IMR-90 (cell line): Measurements from ENCODE around the gene WSB2. TPM values are rescaled to one million over a fixed set of nuclear protein-coding genes. Genes with fewer than 3 reads are reported as not detected.

Experiments used
- ATAC-seq: fragments of 200-7000 bp; cut with Tn5 transposase; 2 replicates; pipeline ENCODE4 v1.9.1; 2020; ENCODE audit warnings: low read depth, mild to moderate bottlenecking, moderate library complexity
- BruUV-seq: library from RNA; stranded (reverse); fragments of 400-500 nt; replicated peaks from 2 replicates; lab custom pipeline; 2021; lab: Mats Ljungman, UMichigan
- CTCF ChIA-PET: fragments of 300-600 bp; formaldehyde crosslinking; extraction: SDS; loops from one replicate; lab custom pipeline; 2021; ENCODE audit warnings: antibody characterized with exemption; lab: Yijun Ruan, JAX
- POLR2A ChIA-PET: fragments of 300-600 bp; sonication (Branson Sonifier 250); formaldehyde crosslinking; loops from one replicate; lab custom pipeline; 2022; ENCODE audit warnings: antibody characterized with exemption; ENCODE audit not compliant: unreplicated experiment; lab: Charles Lee
- DNase-seq: peaks from one replicate; pipeline ENCODE4 v3.0.0; 2013
- H2AFZ ChIP-seq: replicated peaks from 2 replicates; pipeline ENCODE3; 2013; ENCODE audit warnings: low read length, mild to moderate bottlenecking; ENCODE audit not compliant: poor library complexity
- H2AK5ac ChIP-seq: 2 replicates; pipeline ENCODE4 v1.6.1; 2013; ENCODE audit warnings: low read depth, low read length, inconsistent platforms
- H2AK9ac ChIP-seq: replicated peaks from 2 replicates; pipeline ENCODE3; 2013; ENCODE audit warnings: mild to moderate bottlenecking, low read depth, low read length, moderate library complexity; ENCODE audit not compliant: poor library complexity
- H2BK120ac ChIP-seq: 2 replicates; pipeline ENCODE4 v1.6.1; 2013; ENCODE audit warnings: low read depth, low read length, inconsistent platforms
- H2BK15ac ChIP-seq: 3 replicates; pipeline ENCODE4 v1.6.1; 2013; ENCODE audit warnings: low read depth, low read length, inconsistent platforms
- H2BK20ac ChIP-seq: 2 replicates; pipeline ENCODE4 v1.6.1; 2013; ENCODE audit warnings: low read depth, mild to moderate bottlenecking, inconsistent platforms, low read length, moderate library complexity
- H2BK5ac ChIP-seq: 2 replicates; pipeline ENCODE4 v1.6.1; 2013; ENCODE audit warnings: mild to moderate bottlenecking, low read depth, low read length, inconsistent platforms; ENCODE audit not compliant: poor library complexity, severe bottlenecking
- H3K14ac ChIP-seq: replicated peaks from 2 replicates; pipeline ENCODE4 v1.6.1; 2013; ENCODE audit warnings: low read depth, low read length, inconsistent platforms
- H3K18ac ChIP-seq: 2 replicates; pipeline ENCODE4 v1.6.1; 2013; ENCODE audit warnings: low read depth, low read length, control low read depth
- H3K23ac ChIP-seq: 2 replicates; pipeline ENCODE4 v1.6.1; 2013; ENCODE audit warnings: low read depth, low read length, inconsistent platforms
- H3K27ac ChIP-seq: 2 replicates; pipeline ENCODE4 v1.5.1; 2013; ENCODE audit warnings: mild to moderate bottlenecking, control low read depth, low read length; ENCODE audit not compliant: insufficient read depth
- H3K27me3 ChIP-seq: 2 replicates; pipeline ENCODE4 v1.6.1; 2013; ENCODE audit warnings: low read length; ENCODE audit not compliant: control insufficient read depth, insufficient read depth
- H3K36me3 ChIP-seq: 2 replicates; pipeline ENCODE4 v1.6.1; 2013; ENCODE audit warnings: low read length, mixed read lengths; ENCODE audit not compliant: control insufficient read depth, insufficient read depth
- H3K4ac ChIP-seq: 2 replicates; pipeline ENCODE4 v1.6.1; 2013; ENCODE audit warnings: low read depth, low read length, inconsistent platforms
- H3K4me1 ChIP-seq: 2 replicates; pipeline ENCODE4 v1.6.1; 2013; ENCODE audit warnings: low read length, mixed read lengths; ENCODE audit not compliant: control insufficient read depth, insufficient read depth
- H3K4me2 ChIP-seq: 2 replicates; pipeline ENCODE4 v1.6.1; 2013; ENCODE audit warnings: low read depth, mild to moderate bottlenecking, control low read depth, low read length, moderate library complexity
- H3K4me3 ChIP-seq: 2 replicates; pipeline ENCODE4 v1.5.1; 2013; ENCODE audit warnings: low read depth, mild to moderate bottlenecking, control low read depth, low read length, moderate library complexity; ENCODE audit not compliant: insufficient read depth
- H3K56ac ChIP-seq: 2 replicates; pipeline ENCODE4 v1.6.1; 2013; ENCODE audit warnings: low read length, inconsistent platforms; ENCODE audit not compliant: insufficient read depth; ENCODE audit errors: extremely low read depth
- H3K79me1 ChIP-seq, 2 experiments: 2 replicates each; pipeline ENCODE4 v1.6.1; 2013; ENCODE audit warnings: low read length in 2 of 2, inconsistent platforms in 1 of 2, low read depth in 1 of 2
- H3K9ac ChIP-seq: 2 replicates; pipeline ENCODE4 v1.6.1; 2013; ENCODE audit warnings: low read depth, low read length, control low read depth
- H3K9me1 ChIP-seq: 2 replicates; pipeline ENCODE4 v1.6.1; 2013; ENCODE audit warnings: low read length, inconsistent platforms; ENCODE audit not compliant: insufficient read depth
- H3K9me3 ChIP-seq: 2 replicates; pipeline ENCODE4 v1.6.1; 2013; ENCODE audit warnings: low read length; ENCODE audit not compliant: control insufficient read depth, insufficient read depth
- H4K20me1 ChIP-seq: 2 replicates; pipeline ENCODE4 v1.6.1; 2013; ENCODE audit warnings: low read length, inconsistent platforms; ENCODE audit not compliant: insufficient read depth
- H4K5ac ChIP-seq: 2 replicates; pipeline ENCODE4 v1.6.1; 2013; ENCODE audit warnings: mild to moderate bottlenecking, low read depth, low read length, control low read depth
- H4K8ac ChIP-seq, 2 experiments: 2 replicates each; pipeline ENCODE4 v1.6.1; 2013; ENCODE audit warnings: low read depth in 2 of 2, low read length in 2 of 2, control low read depth in 1 of 2, inconsistent platforms in 1 of 2
- H4K91ac ChIP-seq: 2 replicates; pipeline ENCODE4 v1.6.1; 2013; ENCODE audit warnings: low read depth, low read length, inconsistent platforms; ENCODE audit not compliant: insufficient read depth
- BHLHE40 ChIP-seq: fragments of 150-350 bp; IDR thresholded peaks from 2 replicates; pipeline ENCODE4 v1.6.1; 2016; ENCODE audit warnings: mild to moderate bottlenecking, low read depth, low read length
- FOS ChIP-seq: fragments of 150-350 bp; IDR thresholded peaks from 2 replicates; pipeline ENCODE4 v1.6.1; 2016; ENCODE audit warnings: low read depth, low read length
- MAZ ChIP-seq: IDR thresholded peaks from 2 replicates; pipeline ENCODE4 v1.6.1; 2012; ENCODE audit warnings: low read depth, mild to moderate bottlenecking, low read length, improper control_type of control experiment, moderate library complexity, borderline replicate concordance
- NFE2L2 ChIP-seq: fragments of 150-350 bp; IDR thresholded peaks from 2 replicates; pipeline ENCODE4 v1.6.1; 2016; ENCODE audit warnings: low read depth, mild to moderate bottlenecking, low read length
- WGBS, 2 experiments: methylation state at CpG; one replicate each; pipeline versions ENCODE4 v1.1.5 to v1.1.7; 2013; ENCODE audit warnings: missing lambda C conversion rate in 2 of 2; ENCODE audit not compliant: insufficient read length in 1 of 2; ENCODE audit errors: extremely low coverage in 2 of 2; 5-methylcytosine and 5-hydroxymethylcytosine counted together
- dilution Hi-C: fragments of 300-500 bp; cut with HindIII; formaldehyde crosslinking; loops from one replicate; pipeline ENCODE4 v1.14.3; 2018; ENCODE audit warnings: low sequenced_read_pairs; ENCODE audit not compliant: unreplicated experiment
- in situ Hi-C: fragments of 300-500 bp; cut with MboI; formaldehyde crosslinking; loops from 3 replicates; pipeline ENCODE4 v1.14.3; 2019; ENCODE audit warnings: low sequenced_read_pairs, inconsistent platforms, mixed read lengths
- intact Hi-C: fragments of 100-400 bp; cut with micrococcal nuclease; formaldehyde crosslinking; loops from 2 replicates; pipeline ENCODE4 v1.10.0; 2022
- polyA plus RNA-seq, 3 experiments: library from polyadenylated mRNA; depleted of rRNA; stranded (reverse); fragments of >200 nt; gene quantifications; 2 replicates each; pipeline ENCODE4 v1.2.3, GENCODE V29; 2012; ENCODE audit warnings: low replicate concordance in 1 of 3
- total RNA-seq: library from RNA; depleted of rRNA; stranded (reverse); fragments of >200 nt; gene quantifications from 2 replicates; pipeline ENCODE4 v1.2.3, GENCODE V29; 2012

The WSB2 gene
- total and polyA plus RNA-seq, 2 of the 4 experiments (the other 2 are of a cell fraction) = 92.8 to 180 TPM

DNA sequence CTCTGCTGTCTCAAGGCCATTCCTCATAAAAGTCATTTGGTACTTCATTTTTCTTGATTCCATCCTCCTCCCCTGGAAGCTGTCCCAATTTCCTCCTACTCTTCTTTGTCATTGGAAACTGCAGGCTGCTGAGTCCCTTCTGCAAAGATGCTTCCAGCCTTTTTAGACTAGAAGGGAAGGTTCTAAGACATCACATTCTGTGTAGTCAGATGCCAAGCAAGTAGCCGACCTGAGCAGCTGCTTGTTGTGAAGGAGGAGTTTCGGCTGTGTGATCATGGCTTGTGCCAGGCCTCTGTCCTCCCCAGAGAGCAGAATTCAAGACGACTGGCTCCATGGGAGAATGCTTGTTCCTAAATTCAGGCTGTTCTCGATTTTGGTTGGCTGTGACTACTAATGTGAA is 35.8 kb downstream of the WSB2 start:
- H4K20me1 ChIP-seq = no peaks in the 10 kb centered on the region
- no peak overlapping the region for H3K23ac ChIP-seq
- no peak overlapping the region for H2AFZ ChIP-seq
- H2BK5ac ChIP-seq = no peak overlapping the region
- intact Hi-C loops = no loop called here
- no peak overlapping the region for H4K8ac ChIP-seq
- POLR2A ChIA-PET = no interaction called here
- no peak overlapping the region for H3K4me2 ChIP-seq
- no peak overlapping the region for H3K14ac ChIP-seq
- DNase-seq (no peak), ATAC-seq (no peak)
- H3K4ac ChIP-seq = no peak overlapping the region
- no peaks in the 10 kb centered on the region for H3K4me1 ChIP-seq
- H3K27ac ChIP-seq = no peak overlapping the region
- dilution Hi-C loops = no loop called here
- 82% methylated on average over 3 of the region's 4 CpGs; no CpG with 5 or more reads in 1 of the 2 experiments for WGBS, 2 experiments
- no peak for TF ChIP-seq BHLHE40
- no peak for TF ChIP-seq MAZ
- TF ChIP-seq NFE2L2 = no peak
- TF ChIP-seq FOS = no peak
- in situ Hi-C loops = loop anchor here (25.0 kb wide), 1 partner anchor 362 kb away; the partner anchor contains the start of gene SUDS3
- H3K36me3 ChIP-seq = peaks cover 26% of the 10 kb centered on the region
- no peaks in the 10 kb centered on the region for H3K79me1 ChIP-seq
- no peak overlapping the region for H2BK120ac ChIP-seq
- H4K91ac ChIP-seq = no peak overlapping the region
- H2AK9ac ChIP-seq = no peak overlapping the region
- no peak overlapping the region for H4K5ac ChIP-seq
- no peaks in the 10 kb centered on the region for H3K27me3 ChIP-seq
- no peaks in the 10 kb centered on the region for H3K9me3 ChIP-seq
- H2BK15ac ChIP-seq = no peak overlapping the region
- H3K56ac ChIP-seq = no peak overlapping the region
- no TSS peak for BruUV-seq
- CTCF ChIA-PET = no interaction called here
- H2BK20ac ChIP-seq = no peak overlapping the region
- no peak overlapping the region for H3K18ac ChIP-seq
- no peaks in the 10 kb centered on the region for H3K9me1 ChIP-seq
- no peak overlapping the region for H2AK5ac ChIP-seq
- no peak overlapping the region for H3K4me3 ChIP-seq
- no peak overlapping the region for H3K9ac ChIP-seq
